8988T (cell line): ENCODE measurements around the gene TFPT.

ENCODE experiments used
- DNase-seq: peaks from one replicate; pipeline ENCODE4 v3.0.0; 2011

The TFPT gene

GRCh38 chr19:54069470-54069869 lies 46.0 kb downstream of the TFPT start:
- DNase-seq = no peak

- DNase-seq = no peak
Observed at GRCh38 chr19:54063350-54064116, 51.9 kb downstream of the TFPT start, which contains the start of gene VSTM1. Gene VSTM1 (minus strand): TSS chr19:54063897. CDS start chr19:54063777, 120 bp downstream.

DNA sequence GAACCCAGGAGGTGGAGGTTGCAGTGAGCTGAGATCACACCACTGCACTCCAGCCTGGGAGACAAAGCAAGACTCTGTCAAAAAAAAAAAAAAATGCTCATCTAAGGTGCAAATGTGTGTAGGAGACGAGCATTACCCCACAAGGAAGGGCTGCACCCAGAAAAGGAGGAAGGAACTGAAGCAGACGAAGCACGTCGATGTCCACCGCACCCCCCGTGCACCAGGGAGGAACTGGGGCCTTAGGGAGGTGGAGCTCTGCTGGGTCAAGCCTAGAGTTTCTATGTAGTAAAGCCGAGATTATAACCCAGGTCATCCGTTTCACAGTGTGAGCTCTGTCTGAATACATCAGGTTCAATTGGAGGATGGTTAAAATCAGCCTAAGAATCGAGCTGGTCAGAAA lies 52.8 kb downstream of the TFPT start:
- no peak for DNase-seq
